GM23248 (cell line): Measurements from ENCODE around the gene AGBL5.

Experiments
- EZH2 ChIP-seq: fragments of 200-600 bp; sonication (generic); IDR thresholded peaks from 2 replicates; pipeline ENCODE4 v1.6.1; 2018; ENCODE audit warnings: antibody characterized with exemption, mild to moderate bottlenecking; ENCODE audit not compliant: insufficient read depth, poor library complexity, severe bottlenecking
- EZH2phosphoT487 ChIP-seq: fragments of 200-600 bp; sonication (generic); IDR thresholded peaks from 2 replicates; pipeline ENCODE4 v1.6.1; 2018; ENCODE audit warnings: antibody characterized with exemption, moderate library complexity, mild to moderate bottlenecking, low read depth; ENCODE audit not compliant: insufficient read depth

GRCh38 chr2:27053776-27054175 lies 2.3 kb downstream of the AGBL5 start:
- TF ChIP-seq EZH2 (no peak), EZH2phosphoT487 (no peak)
